ENCODE results near the gene MFSD1. TPM values are rescaled to one million over a fixed set of nuclear protein-coding genes. Genes with fewer than 3 reads are reported as not detected.
"Not testable (repeated sequence)": the region's sequence is repeated elsewhere in the genome, so short reads cannot be mapped to it uniquely, and the experiment has no call there.

MFSD1 gene
- total RNA-seq, 1 donor from 2014 or later, result 28.5 TPM

DNA sequence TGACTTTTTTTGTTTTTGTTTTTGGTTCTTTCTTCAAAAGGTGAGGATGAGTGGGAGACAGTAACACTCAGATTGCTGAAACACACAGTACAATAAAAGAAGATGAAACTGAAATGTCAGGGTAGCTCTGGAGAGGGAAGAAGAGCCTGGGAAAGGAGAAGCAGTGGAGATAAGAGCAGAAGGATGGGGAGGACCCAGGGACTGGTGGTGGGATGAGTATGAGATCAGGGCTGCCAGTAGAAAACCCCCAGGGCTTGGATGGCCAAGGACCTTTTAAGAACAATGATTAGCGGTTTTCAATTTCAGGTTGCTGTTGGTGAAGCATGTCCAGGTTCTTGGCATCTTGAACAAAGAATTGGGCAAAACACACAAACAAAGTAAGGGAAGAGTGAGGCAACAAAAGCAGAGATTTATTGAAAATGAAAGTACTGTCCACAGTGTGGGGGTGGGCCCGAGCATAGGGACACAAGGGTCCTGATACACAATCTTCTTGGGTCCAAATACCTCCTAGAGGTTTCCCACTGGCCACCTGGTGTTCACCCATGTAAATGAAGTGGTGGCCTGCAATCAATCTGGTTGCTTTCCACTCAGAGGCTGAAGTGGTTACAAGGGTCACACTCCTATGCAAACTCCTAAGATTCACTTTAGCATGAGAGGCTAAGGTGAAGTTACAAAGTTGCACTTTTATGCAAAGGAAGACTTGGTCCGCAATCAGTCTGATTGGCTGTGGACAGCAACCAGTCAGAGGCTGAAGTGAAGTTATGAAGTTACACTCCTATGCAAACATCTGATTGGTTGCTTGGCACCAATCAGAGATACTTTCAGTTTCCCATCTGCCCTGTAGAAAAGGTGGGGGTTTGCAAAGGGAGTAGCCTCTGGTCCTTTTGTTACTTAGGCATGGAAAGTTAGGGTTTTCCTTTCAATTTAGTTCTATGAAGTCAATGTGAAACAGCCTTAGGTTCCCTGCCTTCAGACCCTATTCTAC lies 26.1 kb upstream of the MFSD1 start:
- no peak for ATAC-seq

DNA sequence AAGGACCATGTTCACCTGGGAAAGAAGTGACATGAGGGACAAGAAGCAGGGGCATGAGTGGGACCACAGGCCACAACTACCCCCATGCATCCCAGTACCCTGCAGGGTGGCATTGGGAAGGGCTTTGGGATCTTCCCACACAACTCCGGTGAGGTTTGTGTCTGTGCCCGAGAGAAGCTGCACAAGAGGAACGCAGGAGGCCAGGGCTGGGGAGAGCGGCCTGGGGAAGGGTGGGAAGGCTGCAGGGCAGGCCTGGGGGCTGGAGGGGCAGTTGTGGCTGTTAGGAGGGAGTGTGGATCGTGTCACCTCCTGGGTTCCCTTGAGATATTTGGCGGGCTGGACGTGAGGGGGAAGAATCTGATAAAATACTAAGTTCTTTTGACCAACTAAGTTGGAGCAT lies 25.3 kb upstream of the MFSD1 start:
- ATAC-seq (no peak), DNase-seq (ENCODE audit: low spot score) (no peak)

More for the DNA sequence above, 26.1 kb upstream of the MFSD1 start:
- no peak for DNase-seq (ENCODE audit: low spot score)

DNA sequence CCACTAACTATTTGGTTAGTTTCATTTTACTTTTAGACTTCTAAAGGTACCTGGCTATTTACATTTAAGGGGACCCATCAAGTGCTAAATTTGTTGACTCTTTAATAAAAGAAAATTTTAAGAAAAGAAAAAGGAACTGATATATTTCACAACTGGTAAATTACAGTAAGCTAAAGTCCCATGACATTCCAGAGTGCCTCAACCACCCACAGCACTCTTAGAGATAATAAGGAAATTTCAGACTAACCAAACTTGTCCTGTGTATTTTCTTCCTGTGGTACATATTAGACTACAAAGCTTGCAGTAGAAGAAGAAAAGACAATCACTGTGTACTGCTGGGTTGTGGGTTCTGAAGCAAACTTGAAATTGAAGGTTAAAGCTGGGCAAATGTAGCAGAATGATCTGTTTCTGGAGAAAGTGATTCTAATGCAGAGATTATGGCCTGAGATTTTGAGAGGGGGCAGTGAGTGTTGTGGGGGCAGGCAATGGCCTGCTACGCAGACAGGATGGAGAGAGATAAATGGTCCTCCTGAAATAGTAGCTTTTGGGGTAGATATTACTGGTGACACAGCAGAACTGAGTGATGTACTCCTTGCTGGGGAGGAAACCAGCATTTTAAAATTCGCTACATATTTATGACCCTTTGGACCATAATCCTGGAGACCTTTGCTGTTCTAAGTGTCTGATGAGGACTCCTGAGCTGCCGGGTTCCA lies 24.5 kb upstream of the MFSD1 start:
- ATAC-seq, result no peak
- DNase-seq (ENCODE audit: low spot score), result no peak

DNA sequence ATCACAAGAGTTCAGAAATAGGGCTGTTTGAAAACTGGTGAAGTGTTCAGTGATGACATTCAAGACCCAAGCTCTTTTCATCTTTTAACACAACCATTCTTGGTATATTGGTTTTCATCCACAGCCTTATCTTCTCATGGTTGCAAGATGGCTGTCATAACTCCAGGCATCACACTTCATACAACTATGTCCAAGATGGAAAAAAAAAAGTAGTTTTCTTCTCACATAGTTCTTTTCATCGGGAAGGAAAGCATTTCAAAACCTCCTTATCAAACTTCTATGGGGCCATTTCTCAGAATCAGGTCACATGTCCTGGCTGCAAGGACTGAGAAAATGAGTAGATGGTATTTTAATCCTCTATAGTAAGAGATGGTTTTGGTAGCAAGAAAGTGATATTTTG lies 21.1 kb upstream of the MFSD1 start:
- no peak for DNase-seq (ENCODE audit: low spot score)
- no peak for ATAC-seq

DNA sequence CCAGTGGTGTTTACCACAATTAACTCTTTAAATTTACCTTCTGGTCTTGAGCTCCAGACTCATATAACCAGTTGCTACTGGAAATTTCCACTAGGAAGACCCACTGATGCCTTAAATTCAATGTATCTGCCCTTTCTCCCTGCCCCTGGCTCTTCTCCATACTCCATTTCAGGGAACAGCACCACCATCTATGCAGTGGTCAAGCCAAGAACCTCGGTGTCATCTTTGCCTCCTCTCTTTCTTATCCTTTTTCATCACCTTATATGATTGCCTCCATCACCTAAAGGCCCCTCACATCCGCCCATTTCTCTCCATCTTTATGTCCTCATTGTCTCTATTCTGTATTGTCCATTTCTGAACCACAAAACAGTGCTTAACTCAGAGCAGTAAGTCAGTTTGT lies 20.7 kb upstream of the MFSD1 start:
- no peak for ATAC-seq
- no peak for DNase-seq (ENCODE audit: low spot score)

DNA sequence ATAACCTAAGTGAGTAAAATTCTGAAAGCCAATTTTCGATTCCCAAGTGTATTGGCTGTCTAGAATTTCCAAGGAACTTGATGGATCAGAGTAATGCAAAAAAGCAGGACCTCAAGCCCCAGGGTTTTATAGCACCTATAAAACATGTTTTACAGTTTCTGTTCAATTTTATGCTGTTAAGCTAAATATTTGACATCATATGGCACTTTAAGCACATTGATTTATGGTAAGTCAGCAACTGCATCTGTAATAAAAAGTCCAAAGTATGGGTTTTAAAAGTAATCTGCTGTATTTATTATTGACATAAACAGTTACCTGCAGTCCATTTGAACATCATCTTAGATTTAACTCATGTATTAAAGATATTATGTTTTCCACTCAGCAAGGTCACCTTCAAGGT lies 20.0 kb upstream of the MFSD1 start:
- DNase-seq (ENCODE audit: low spot score), result no peak
- no peak for ATAC-seq

DNA sequence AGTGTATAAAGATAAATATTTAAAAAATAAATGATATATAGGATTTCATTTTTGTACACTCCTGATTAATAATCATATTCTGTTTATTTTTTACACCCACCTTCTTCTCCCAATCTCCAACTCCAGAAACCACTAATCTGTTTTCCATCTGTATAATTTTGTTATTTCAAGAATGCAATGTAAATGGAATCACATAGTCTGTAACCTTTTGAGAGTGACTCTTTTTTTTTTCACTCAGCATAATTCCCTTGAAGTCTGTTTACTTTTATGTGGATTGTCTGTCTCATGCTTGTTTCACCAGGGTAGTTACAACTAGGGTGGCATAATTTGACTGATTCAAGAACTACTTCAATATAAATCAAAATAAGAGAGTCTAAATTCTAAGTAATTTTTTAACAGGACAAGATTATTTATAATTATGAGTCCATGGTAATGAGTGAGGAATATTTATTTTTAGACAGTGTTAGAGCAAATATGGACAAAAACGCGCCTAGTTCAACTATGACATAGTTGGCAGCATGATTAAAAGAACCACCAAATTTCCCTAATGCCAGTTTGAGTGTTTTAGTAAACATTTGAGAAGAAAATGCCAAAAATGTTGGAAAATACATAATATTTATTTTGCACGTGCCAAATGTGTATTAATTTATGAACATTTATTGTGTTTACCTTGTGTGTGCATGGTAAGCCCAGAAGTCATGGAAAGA lies 19.4 kb upstream of the MFSD1 start:
- ATAC-seq (no peak), DNase-seq (ENCODE audit: low spot score) (no peak)

DNA sequence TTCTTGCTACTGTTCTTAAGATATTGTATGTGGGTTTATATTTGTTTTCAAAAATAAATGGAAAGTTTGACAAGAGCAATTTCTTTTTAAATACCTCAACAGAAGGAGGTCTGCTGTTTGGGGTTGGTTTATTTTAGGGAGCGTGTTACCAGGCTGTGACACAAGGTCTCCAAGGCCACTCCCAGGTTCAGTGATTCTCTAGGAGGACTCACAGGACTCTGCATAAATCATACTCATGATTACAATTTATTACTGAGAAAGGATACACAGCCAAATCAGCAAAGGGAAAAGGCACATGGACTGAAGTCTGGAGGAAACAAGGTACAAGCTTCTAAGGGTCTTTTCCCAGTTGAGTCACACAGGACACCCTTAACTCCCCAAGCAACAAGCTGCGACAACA lies 18.8 kb upstream of the MFSD1 start:
- DNase-seq (ENCODE audit: low spot score) (no peak), ATAC-seq (no peak)

DNA sequence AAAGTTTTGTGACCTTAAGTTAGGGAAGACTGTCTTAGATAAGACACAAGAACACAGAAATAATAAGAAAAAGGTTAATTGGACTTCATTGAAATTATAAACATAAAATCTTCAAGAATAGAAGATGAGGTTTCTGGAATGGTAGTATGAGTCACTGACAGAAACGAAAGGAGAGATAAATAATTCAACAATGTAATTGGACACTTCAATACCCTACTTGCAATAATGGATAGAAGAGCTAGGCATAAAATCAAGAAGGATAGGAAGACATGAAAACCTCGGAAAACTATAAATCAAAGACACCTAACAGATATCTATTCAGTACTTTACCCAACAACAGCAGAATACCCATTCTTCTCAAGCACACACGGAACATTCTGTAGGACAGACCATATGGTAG lies 15.9 kb upstream of the MFSD1 start:
- ATAC-seq, result no peak
- no peak for DNase-seq (ENCODE audit: low spot score)

DNA sequence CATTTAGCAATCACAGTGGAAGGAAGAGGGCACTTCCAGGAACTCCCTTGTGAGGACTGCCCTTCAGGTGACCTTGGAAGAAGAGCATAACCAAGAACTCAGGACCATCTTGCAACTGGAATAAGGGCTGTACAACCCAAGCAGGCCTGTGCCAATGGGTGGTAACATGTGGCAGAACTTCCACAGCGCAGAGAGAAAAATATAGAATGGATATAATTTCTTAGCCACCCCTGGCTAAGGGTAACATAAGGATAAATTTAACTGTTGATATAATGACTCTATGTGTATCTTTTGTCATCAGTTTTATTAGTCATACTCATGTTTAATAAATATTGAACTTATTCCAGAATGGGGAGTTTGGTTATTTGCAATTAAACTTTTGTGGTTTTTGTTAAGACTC lies 13.4 kb upstream of the MFSD1 start:
- ATAC-seq (no peak), DNase-seq (ENCODE audit: low spot score) (no peak)

DNA sequence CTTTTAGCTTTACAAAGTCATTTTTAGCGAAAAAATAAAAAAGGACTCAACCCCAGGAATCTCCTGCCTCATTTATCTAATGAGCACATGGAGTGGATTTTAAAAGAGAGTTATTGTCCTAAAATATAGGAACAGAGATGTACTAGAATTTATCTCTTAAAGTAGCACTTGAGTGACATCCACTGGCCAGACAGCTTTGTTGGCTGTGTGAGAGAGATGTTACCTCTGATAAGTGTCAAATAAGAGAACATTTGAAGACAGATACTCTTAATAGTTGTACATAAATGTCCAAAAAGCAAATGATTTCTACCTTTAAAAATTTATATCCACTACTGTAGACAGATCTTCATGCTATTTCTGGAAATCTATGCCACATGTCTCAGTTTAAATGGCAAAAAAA lies 12.3 kb upstream of the MFSD1 start:
- DNase-seq (ENCODE audit: low spot score) (no peak), ATAC-seq (peak; percentile 73)

DNA sequence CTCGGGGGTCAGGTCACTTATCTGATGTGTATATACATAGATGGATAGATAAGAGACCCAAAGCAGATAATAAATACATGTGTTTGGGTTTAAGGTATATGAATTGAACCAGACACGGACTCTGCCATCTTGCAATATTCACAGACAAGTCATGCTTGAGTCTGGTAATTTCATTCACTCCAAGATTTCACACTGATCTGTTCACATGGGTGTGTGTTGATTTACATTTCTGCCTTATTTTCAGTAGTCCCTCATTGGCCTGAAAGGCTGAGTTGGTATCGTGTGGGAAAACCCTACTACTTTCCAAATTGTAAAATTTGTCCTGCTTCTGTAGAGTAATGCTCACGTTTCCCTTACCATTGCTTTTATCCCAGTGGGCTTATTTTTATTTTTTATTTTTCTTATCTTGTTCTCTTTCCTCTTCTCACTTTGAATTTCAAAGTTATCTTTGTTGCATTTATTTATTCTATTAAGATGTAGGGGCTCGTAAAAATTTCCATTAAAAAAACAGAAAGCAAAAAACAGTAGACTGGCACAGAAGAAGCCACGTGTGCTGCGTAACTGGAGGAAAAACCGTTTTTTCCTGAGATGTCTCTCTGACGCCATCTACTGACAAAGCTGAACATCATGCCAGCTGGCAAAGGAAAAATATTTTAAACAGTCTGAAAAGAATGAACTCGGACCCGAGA lies 10.8 kb upstream of the MFSD1 start:
- DNase-seq (ENCODE audit: low spot score), result no peak
- peak; percentile 91 for ATAC-seq

DNA sequence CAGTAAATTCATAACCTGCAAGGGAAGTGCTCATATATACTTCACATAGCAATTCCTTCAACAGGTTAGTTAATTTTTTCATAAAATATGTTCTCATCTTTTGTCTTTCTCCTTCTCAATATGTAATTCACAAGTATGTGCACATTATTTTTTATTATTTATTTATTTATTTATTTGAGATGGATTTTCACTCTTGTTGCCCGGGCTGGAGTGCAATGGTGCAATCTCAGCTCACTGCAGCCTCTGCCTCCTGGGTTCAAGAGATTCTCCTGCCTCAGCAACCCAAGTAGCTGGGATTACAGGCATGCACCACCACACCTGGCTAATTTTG lies 10.3 kb upstream of the MFSD1 start:
- not testable (repeated sequence) for DNase-seq (ENCODE audit: low spot score); ATAC-seq

DNA sequence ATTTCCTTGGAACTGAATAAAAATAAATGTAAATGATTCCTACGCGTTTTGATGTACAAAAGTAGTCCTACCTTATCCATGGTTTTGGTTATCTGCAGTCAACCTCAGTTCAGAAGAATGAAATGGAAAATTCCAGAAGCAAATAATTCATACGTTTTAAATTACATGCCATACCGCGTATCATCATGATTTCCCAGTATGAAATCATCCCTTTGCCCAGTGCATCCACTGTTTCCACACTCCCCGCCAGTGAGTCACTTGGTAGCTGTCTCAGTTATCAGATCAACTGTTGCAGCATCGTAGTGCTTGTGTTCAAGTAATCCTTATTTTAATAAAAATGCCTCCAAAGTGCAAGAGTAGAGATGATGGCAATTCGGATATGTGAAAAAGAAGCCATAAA lies 9.1 kb upstream of the MFSD1 start:
- DNase-seq (ENCODE audit: low spot score), result no peak
- no peak for ATAC-seq

DNA sequence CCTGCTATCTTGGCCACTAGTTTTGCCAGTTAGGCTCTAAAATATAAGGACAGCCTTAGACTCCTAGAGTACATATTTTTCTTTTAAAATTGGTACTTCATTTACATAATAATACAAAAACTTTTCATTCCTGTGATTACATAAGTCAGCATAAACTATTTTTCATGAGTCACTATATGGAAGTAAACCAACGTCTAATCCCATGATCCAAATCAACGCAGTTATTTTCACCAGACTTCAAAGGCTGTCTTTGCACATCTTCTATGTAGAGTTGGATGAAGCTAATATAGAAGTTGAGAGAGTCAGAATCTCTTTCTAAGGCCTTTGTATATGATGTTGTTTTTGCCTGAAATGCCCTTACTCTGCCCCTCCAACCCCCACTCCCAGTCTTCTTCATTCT lies 7.6 kb upstream of the MFSD1 start:
- no peak for DNase-seq (ENCODE audit: low spot score)
- ATAC-seq, result no peak

DNA sequence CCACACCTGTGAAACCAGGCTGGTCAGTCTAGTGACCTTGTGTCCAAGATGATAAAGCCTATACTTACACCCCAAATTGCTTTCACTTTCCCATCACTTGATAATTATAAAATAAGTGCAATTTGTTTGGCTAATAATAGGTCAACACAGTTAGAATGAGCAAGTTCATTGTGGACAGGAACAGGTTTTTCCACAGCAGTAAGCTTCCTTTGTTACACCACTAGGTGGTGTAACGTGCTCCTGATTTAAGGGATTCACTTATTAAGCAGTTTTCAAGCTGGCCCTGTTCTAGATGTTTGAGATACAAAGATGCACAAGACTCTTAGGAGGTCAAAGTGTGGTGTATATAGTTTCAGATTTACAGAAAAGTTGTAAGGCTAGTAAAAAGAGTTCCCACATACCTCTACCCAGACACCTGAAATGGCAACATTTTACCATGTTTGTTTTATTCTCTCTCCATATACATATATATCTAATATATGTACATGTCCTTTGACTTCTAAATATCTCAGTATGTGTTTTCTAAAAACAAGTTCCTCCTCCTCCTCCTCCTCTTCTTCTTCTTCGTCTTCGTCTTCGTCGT lies 6.8 kb upstream of the MFSD1 start:
- ATAC-seq (peak; percentile 79), DNase-seq (ENCODE audit: low spot score) (no peak)

DNA sequence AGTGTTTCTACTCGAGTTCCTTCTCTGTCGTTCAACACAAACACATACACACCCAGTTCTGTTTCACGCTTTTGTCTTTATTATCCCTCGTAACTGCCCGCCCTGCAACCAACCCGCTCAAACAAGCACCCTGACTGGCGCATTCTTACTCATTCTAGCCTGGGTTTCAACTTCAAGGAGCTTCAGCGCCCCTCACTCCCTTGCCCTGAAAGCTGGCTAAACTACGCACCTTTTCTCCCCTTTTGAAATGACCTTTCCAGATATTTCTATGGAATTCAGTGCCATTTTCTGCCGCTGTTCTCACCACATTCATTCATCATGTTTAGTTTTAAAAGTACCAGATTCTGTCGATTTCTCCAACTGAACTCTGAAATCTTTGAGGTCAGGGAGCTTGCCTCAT lies 653 bp upstream of the MFSD1 start:
- no peak for DNase-seq (ENCODE audit: low spot score)
- peak; percentile 32 for ATAC-seq

DNA sequence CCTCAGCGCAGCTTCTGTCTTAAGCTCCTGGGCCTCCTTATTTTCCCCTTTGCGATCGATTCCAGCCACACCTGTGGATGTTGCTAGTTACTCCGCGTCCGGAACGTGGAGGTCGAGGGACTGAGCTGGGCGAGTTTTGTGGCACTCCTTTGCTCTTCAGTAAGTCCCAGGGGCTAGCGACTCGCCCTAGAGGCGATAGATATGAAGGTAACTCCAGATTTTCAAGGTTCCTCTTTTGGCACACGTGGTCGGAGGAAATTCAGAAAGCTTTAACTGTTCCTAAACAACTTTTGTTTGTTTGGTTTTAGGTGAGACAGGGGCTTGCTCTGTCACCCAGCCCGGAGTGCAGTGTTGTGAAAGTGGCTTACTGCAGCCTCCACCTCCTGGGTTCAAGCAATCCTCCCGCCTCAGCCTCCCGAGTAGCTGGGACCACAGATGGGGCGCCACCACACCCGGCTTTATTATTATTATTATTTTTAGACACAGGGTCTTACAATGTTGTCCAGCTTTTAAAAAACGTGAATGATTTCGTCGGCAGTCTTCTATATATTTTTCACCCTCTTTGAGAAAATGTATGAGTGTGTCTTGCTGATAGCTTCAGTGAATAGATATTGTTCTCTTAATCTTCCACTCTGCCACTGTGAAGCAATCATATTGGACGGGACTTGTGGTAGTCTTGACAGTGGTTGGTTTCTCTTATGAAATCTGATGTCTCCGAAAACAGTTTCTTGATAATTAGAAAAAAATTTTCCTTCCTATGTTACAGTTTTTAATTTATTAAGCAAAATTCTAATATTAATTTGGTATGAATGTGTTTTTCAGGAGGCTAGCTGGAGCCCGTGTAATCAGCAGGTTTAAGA lies 785 bp downstream of the MFSD1 start:
- ATAC-seq, result peak; percentile 28
- DNase-seq (ENCODE audit: low spot score), result no peak

DNA sequence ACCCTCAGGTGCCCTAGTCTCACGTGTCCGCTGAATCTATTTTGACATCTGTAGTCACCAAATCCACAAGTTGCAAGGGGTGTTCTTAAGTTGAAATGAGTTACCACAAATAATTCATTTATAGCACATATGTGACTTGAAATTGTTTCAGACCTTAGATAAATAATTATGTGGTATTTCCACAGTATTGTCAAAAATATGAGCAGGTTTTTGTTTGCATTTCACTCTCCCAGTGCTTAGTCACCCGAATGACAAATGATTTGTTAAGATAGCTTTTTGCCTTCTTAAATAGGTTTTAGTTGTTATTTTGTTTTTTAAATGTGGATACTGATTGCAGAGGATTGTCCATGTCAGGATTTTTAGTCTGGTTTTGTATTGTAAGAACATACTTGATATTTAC lies 2.6 kb downstream of the MFSD1 start:
- ATAC-seq, result no peak
- DNase-seq (ENCODE audit: low spot score), result no peak

DNA sequence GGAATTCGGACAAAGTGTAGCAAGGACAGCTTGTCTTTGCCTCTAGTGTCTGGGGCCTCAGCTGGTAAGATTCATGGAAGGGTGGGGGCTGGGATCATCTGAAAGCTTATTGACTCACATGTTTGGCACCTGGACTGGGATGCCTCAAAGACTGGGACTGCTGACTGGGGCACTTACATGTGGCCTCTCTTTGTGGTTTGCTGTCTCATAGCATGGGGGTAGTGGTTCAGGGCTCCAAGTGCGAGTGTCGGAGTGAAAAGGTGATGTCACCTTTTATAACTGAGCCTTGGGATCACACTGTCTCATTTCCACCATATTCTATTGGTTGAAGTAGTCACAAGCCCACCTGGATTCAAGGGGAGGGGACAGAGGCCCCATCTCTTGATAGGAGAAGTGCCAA lies 6.8 kb downstream of the MFSD1 start:
- DNase-seq (ENCODE audit: low spot score) (no peak), ATAC-seq (no peak)
